Cardiac muscle cell (in vitro differentiated cells and primary cell): ENCODE results near the gene SEC14L1. TPM values are rescaled to one million over a fixed set of nuclear protein-coding genes. Genes with fewer than 3 reads are reported as not detected.

Experiments
- DNase-seq, 2 donors: peaks; one replicate each; pipeline versions ENCODE4 v3.0.0 to v3.0.0-alpha.2; 2010 to 2017; ENCODE audit warnings: low read depth in 1 of 2, low spot score in 1 of 2
- H3K27ac ChIP-seq: fragments of 200-600 bp; sonication (generic); 2 replicates; pipeline ENCODE4 v1.5.1; 2016
- H3K27me3 ChIP-seq: fragments of 200-600 bp; sonication (generic); 2 replicates; pipeline ENCODE4 v1.6.0; 2016; ENCODE audit warnings: control low read depth
- H3K36me3 ChIP-seq: fragments of 200-600 bp; sonication (generic); 2 replicates; pipeline ENCODE4 v1.5.1; 2016; ENCODE audit warnings: control low read depth
- H3K4me1 ChIP-seq: fragments of 200-600 bp; sonication (generic); 2 replicates; pipeline ENCODE4 v1.8.1; 2017; ENCODE audit warnings: low read depth, mild to moderate bottlenecking, mixed run types
- H3K4me3 ChIP-seq: fragments of 200-600 bp; sonication (generic); 2 replicates; pipeline ENCODE4 v1.5.1; 2016; ENCODE audit warnings: mild to moderate bottlenecking
- H3K9me3 ChIP-seq: fragments of 200-600 bp; sonication (generic); 2 replicates; pipeline ENCODE4 v1.5.1; 2017; ENCODE audit warnings: low read depth, mild to moderate bottlenecking, control low read depth
- polyA plus RNA-seq: library from polyadenylated mRNA; unstranded; fragments of >200 nt; fragmentation: Nextera tagmentation; extraction: Ambion mirVana; gene quantifications from 2 replicates; pipeline ENCODE4 v1.2.1, GENCODE V29; 2016
- total RNA-seq: library from RNA; depleted of rRNA; stranded (reverse); fragments of >200 nt; gene quantifications from 2 replicates; pipeline ENCODE4 v1.2.3, GENCODE V29; 2016
- TF ChIP-seq, protein P1 (sequence below): IDR thresholded peaks from 2 replicates; pipeline ENCODE4 v1.5.1; 2012; ENCODE audit warnings: low read depth, mild to moderate bottlenecking, low read length

Gene SEC14L1
- total and polyA plus RNA-seq, 2 experiments from 2014 or later, result 25.5 to 30.0 TPM

DNA sequence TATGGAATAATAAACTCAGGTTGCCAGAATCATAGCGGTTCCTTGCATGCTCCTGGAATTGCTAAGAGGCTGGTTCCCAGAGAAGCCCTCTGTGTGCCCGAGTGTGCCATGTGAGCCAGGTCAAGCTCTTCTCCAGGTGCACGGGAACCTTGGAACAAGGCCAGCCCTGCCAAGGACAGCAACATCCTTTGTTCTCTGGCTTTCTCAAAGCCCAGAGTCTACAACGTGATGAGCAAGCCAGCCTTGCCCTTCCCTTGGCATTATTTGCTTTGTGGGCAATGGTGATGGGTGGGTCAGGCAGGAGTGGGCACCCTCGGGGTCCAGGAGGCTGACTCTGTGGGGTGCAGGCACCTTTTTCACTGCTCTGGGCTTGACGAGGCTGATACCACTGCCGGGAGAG lies 14.2 kb upstream of the SEC14L1 start:
- TF ChIP-seq, protein P1, sequence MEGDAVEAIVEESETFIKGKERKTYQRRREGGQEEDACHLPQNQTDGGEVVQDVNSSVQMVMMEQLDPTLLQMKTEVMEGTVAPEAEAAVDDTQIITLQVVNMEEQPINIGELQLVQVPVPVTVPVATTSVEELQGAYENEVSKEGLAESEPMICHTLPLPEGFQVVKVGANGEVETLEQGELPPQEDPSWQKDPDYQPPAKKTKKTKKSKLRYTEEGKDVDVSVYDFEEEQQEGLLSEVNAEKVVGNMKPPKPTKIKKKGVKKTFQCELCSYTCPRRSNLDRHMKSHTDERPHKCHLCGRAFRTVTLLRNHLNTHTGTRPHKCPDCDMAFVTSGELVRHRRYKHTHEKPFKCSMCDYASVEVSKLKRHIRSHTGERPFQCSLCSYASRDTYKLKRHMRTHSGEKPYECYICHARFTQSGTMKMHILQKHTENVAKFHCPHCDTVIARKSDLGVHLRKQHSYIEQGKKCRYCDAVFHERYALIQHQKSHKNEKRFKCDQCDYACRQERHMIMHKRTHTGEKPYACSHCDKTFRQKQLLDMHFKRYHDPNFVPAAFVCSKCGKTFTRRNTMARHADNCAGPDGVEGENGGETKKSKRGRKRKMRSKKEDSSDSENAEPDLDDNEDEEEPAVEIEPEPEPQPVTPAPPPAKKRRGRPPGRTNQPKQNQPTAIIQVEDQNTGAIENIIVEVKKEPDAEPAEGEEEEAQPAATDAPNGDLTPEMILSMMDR, result no peak
- Histone ChIP-seq H3K4me3 (no peak overlapping the region), H3K9me3 (no peaks in the 10 kb centered on the region), H3K27me3 (no peaks in the 10 kb centered on the region), H3K4me1 (no peaks in the 10 kb centered on the region), H3K27ac (no peak overlapping the region), H3K36me3 (no peaks in the 10 kb centered on the region)
- no peak for DNase-seq

DNA sequence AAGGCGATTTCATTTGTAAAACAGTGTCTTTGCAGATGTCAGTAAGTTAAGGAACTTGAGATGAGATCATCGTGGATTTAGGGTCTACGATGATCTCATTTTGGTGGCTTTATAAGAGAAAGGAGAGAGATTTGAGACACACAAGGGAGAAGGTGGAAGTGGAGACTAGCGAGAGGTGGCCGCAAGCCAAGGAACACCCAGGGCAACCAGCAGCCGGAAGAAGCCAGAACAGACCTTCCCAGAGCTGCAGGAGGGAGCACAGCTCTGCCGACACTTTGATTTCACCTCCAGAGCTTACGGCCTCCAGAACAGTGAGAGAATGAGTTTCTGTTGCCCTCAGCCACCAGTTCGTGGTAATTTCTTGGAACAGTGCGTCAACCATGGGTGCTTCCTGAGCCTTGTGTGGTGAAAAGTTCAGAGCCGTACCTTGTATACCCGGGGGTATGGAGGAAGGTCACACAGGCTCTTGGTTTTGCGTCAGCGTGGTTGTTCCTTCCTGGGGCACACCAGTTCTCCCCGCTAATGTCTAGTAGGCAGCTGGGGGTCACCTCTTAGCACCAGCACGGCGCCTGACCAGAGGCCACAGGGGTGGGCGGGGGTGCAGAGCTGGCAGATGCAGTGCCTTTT lies 12.9 kb upstream of the SEC14L1 start:
- H3K4me1 ChIP-seq, result no peaks in the 10 kb centered on the region
- DNase-seq, result peak in 1 of 2 donors; percentile 59
- H3K36me3 ChIP-seq, result no peaks in the 10 kb centered on the region

DNA sequence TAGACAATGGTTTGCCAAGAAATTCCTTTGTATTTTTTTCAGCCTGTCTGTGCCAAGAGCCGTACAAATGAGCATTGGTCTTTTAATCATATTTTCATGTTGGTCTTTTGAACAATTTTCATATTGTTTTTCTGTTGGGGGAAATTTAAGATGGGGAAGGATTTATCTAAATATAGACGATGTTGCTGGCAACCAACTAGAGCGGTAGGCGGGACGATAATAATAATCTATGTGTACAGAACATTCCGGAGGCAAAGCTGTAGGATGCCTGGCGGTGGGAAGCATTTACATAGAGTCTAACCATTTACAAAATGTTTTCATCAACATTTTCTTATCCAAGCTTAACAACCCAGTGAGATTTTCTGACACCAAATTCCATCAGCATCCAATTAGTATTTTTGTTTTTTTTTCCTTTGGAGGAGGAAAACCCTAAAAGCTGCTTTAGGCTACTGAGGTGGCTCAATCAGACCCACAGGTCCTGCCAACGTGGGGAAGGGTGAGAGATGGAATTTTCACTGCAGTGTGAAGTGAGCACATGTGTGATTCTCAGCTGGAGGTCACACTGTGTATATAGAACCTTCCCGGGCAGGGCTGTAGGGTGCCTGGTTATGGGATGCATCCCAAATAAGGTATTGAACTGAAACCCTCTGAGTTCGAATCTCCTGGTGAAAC lies 11.7 kb upstream of the SEC14L1 start:
- no peaks in the 10 kb centered on the region for H3K4me1 ChIP-seq
- no peak overlapping the region for H3K27ac ChIP-seq

More for the DNA sequence above, 12.9 kb upstream of the SEC14L1 start:
- H3K9me3 ChIP-seq, result no peaks in the 10 kb centered on the region
- no peak overlapping the region for H3K27ac ChIP-seq
- H3K27me3 ChIP-seq, result no peaks in the 10 kb centered on the region
- TF ChIP-seq, protein P1, result no peak
- H3K4me3 ChIP-seq, result no peak overlapping the region

DNA sequence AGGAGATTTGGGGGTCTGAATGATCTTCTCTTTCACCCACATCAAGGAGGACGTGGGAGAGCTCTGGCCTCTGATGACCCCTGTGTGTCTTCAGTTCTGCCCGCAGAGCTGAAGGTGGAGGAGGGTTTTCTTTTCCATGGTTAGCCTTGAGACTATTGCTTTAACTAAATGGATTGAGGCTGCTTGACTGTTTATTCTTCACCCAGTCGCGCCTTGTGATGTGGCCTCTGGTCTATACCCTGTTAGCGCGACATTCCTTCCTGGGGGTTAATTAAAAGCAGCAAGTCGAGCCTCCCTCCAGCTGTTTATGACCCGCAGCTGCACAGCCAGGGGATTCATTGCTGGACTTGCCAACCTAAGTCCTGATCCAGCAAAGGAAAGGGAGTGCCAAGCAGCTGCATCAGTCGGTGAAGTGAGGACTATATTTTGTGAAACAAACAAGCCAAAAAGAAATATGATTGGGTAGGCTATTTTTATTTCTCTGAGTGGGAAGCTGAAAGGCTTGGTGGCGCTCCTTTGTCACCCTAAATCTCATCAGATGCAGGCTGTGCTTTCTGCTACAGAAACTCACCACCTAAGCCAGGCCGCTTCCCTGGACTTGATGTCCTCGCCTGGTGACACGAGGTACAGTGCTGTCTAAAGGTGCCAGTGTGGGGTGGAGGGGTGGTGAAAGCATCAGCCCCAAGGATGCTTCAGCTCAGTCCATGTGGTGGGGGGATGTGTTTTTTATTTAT lies 11.0 kb upstream of the SEC14L1 start:
- Histone ChIP-seq H3K4me1 (no peaks in the 10 kb centered on the region), H3K27me3 (no peaks in the 10 kb centered on the region), H3K4me3 (no peak overlapping the region), H3K36me3 (no peaks in the 10 kb centered on the region), H3K9me3 (no peaks in the 10 kb centered on the region), H3K27ac (no peak overlapping the region)
- TF ChIP-seq, protein P1, result no peak
- peak in 1 of 2 donors; percentile 41 for DNase-seq

More for the DNA sequence above, 11.7 kb upstream of the SEC14L1 start:
- no peaks in the 10 kb centered on the region for H3K9me3 ChIP-seq
- H3K36me3 ChIP-seq, result no peaks in the 10 kb centered on the region
- DNase-seq, result peak in 1 of 2 donors; percentile 69
- H3K4me3 ChIP-seq, result no peak overlapping the region
- H3K27me3 ChIP-seq, result no peaks in the 10 kb centered on the region
- TF ChIP-seq, protein P1, result no peak

DNA sequence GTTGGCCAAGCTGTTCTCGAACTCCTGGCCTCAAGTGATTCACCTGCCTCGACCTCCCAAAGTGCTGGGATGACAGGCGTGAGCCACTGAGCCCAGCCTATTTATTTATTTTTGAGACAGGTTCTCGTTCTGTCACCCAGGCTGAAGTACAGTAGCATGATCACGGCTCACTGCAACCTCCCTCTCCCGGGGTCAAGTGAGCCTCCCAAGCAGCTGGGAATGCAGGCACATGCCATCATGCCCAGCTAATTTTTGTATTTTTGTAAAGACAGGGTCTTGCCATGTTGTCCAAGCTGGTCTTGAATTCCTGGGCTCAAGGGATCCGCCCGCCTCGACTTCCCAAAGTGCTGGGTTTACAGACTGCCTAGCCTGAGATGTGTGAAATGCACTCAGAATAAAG lies 10.2 kb upstream of the SEC14L1 start:
- H3K4me3 ChIP-seq, result no peak overlapping the region
- no peak overlapping the region for H3K27ac ChIP-seq
- H3K27me3 ChIP-seq, result no peaks in the 10 kb centered on the region
- DNase-seq, result no peak
- TF ChIP-seq, protein P1, result no peak
- no peaks in the 10 kb centered on the region for H3K4me1 ChIP-seq
- no peaks in the 10 kb centered on the region for H3K9me3 ChIP-seq
- no peaks in the 10 kb centered on the region for H3K36me3 ChIP-seq
